GM12873 (cell line): ENCODE measurements around the gene PTPRD.

ENCODE experiments used
- CTCF ChIP-seq: IDR thresholded peaks from 2 replicates; pipeline ENCODE4 v1.5.1; 2012; ENCODE audit warnings: low read depth, mild to moderate bottlenecking, moderate library complexity, low read length, control low read depth; ENCODE audit not compliant: insufficient read depth; ENCODE audit errors: missing control alignments

Gene PTPRD

GRCh38 chr9:8365466-8366160, 2247.2 kb downstream of the PTPRD start:
- TF ChIP-seq CTCF, result no peak

GRCh38 chr9:8365029-8365428, 2247.8 kb downstream of the PTPRD start:
- no peak for TF ChIP-seq CTCF

GRCh38 chr9:8364026-8364752, 2248.6 kb downstream of the PTPRD start:
- TF ChIP-seq CTCF, result no peak

GRCh38 chr9:8362250-8362649, 2250.6 kb downstream of the PTPRD start:
- TF ChIP-seq CTCF, result no peak

- no peak for TF ChIP-seq CTCF
Measured at GRCh38 chr9:8361364-8361763, 2251.4 kb downstream of the PTPRD start.

GRCh38 chr9:8356406-8356805, 2256.4 kb downstream of the PTPRD start:
- no peak for TF ChIP-seq CTCF

GRCh38 chr9:8351436-8351835, 2261.4 kb downstream of the PTPRD start:
- no peak for TF ChIP-seq CTCF
